PFSK-1 (cell line): ENCODE results near the gene CDYL.

Source experiments
- FOXP2 ChIP-seq: optimal IDR thresholded peaks from 2 replicates; pipeline ENCODE3; 2011; ENCODE audit warnings: borderline replicate concordance, control low read depth, inconsistent platforms; ENCODE audit not compliant: insufficient read depth; ENCODE audit errors: extremely low read length, extremely low read depth
- POLR2AphosphoS5 ChIP-seq: IDR thresholded peaks from 2 replicates; pipeline ENCODE4 v1.6.1; 2012; ENCODE audit warnings: low read depth, mild to moderate bottlenecking, control low read depth, low read length, moderate library complexity
- SIN3A ChIP-seq: IDR thresholded peaks from 2 replicates; pipeline ENCODE4 v1.6.1; 2012; ENCODE audit warnings: mild to moderate bottlenecking, low read length, moderate library complexity, borderline replicate concordance; ENCODE audit not compliant: insufficient read depth
- TAF1 ChIP-seq: IDR thresholded peaks from 2 replicates; pipeline ENCODE4 v1.6.1; 2012; ENCODE audit warnings: low read length, control low read depth, borderline replicate concordance; ENCODE audit not compliant: insufficient read depth
- TF ChIP-seq, protein P1 (sequence below), 2 experiments: IDR thresholded peaks; 2 replicates each; pipeline versions ENCODE4 v1.6.1 to v1.8.0; 2011 to 2012; ENCODE audit warnings: low read depth in 2 of 2, low read length in 2 of 2, control low read depth in 1 of 2, inconsistent platforms in 1 of 2, mild to moderate bottlenecking in 1 of 2, moderate library complexity in 1 of 2; ENCODE audit not compliant: insufficient read depth in 1 of 2

CDYL gene

DNA sequence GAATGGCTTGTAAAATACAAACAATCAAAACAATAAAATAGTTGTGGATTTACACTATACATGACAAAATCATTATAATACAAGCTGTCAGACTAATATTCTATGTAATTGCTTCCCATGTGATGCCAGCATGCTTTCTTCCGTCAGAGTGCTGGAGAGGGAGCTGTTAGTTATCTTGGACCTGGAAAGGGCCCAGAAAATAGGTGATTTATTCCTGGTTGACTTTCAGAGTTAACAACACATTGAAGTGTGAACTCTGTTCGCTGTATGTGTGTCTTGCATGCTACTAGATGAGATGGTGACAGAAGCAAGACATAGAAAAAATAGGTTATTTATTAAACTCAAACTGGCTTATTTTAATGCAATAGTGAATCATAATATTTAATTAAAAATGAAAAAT is 70.2 kb downstream of the CDYL start:
- no peak for TF ChIP-seq POLR2AphosphoS5
- TF ChIP-seq, protein P1, sequence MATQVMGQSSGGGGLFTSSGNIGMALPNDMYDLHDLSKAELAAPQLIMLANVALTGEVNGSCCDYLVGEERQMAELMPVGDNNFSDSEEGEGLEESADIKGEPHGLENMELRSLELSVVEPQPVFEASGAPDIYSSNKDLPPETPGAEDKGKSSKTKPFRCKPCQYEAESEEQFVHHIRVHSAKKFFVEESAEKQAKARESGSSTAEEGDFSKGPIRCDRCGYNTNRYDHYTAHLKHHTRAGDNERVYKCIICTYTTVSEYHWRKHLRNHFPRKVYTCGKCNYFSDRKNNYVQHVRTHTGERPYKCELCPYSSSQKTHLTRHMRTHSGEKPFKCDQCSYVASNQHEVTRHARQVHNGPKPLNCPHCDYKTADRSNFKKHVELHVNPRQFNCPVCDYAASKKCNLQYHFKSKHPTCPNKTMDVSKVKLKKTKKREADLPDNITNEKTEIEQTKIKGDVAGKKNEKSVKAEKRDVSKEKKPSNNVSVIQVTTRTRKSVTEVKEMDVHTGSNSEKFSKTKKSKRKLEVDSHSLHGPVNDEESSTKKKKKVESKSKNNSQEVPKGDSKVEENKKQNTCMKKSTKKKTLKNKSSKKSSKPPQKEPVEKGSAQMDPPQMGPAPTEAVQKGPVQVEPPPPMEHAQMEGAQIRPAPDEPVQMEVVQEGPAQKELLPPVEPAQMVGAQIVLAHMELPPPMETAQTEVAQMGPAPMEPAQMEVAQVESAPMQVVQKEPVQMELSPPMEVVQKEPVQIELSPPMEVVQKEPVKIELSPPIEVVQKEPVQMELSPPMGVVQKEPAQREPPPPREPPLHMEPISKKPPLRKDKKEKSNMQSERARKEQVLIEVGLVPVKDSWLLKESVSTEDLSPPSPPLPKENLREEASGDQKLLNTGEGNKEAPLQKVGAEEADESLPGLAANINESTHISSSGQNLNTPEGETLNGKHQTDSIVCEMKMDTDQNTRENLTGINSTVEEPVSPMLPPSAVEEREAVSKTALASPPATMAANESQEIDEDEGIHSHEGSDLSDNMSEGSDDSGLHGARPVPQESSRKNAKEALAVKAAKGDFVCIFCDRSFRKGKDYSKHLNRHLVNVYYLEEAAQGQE (IDR thresholded peaks at IDR 0.05; ENCODE audit: insufficient read depth in 1 of 2, low read depth in 2 of 2, low read length in 2 of 2), result no peak
- no peak for TF ChIP-seq TAF1
- TF ChIP-seq SIN3A, result no peak
- TF ChIP-seq FOXP2, result no peak

GRCh38 chr6:4848382-4849068 is 72.3 kb downstream of the CDYL start:
- TF ChIP-seq SIN3A, result no peak
- TF ChIP-seq POLR2AphosphoS5, result no peak
- TF ChIP-seq FOXP2, result no peak
- TF ChIP-seq TAF1, result no peak
- TF ChIP-seq, protein P1 (IDR thresholded peaks at IDR 0.05; ENCODE audit: insufficient read depth in 1 of 2, low read depth in 2 of 2, low read length in 2 of 2), result no peak

DNA sequence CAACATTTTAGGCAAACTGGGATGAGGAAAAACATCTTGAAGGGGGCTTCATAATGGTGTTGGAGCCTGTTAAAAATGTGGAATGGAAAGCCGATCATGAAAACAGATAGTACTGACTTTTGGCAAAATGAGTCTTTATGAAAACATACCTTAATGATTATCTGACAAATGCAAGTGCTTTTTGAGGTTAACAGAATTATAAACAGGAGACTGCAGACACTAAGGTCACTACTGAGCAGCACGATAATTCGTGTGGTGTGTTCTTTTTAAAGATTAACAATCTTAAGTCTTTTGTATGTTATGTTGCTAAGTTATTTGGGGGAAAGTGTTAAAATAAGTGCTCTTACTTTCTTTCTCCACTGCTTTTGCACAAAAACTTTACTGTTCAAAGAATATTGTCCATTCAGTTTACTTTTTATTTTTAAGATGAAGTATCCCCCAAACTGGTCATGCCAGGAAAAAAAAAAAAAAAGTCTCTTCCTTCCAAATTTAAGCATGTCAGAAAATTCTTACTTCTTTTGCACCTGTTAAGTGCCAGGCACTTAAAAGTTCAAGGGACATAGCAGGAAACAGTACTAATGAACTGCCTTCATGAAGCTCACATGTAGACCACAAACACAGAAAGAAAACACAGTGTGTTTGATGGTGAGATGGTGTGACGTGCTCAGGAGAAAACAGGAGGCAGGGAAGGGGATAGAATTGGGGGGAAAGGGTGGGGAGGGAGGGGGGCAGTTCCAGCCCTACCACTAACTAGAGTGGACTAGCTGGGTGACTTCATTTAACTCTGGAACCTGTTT is 73.2 kb downstream of the CDYL start:
- TF ChIP-seq SIN3A (no peak), POLR2AphosphoS5 (no peak), FOXP2 (no peak), TAF1 (no peak)
- TF ChIP-seq, protein P1 (IDR thresholded peaks at IDR 0.05; ENCODE audit: insufficient read depth in 1 of 2, low read depth in 2 of 2, low read length in 2 of 2), result no peak

DNA sequence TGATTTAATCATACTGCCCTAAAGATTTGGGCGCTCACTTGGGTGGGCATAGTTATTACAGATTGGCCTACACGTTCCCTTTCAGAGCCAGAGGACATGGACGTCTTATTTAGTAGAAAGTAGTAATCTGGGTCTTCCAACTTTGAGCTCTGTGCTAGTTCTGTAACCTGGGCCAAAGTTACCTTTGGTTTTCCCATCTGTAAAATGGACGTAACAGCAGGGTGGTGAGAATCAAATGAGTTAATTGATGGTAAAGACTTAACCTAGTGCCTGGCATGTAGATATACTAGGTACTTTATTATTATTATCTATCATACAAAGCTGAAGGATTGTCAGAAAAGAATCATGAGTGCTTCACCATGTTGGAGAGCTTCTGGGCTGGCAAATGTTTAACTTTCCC is 74.8 kb downstream of the CDYL start:
- TF ChIP-seq POLR2AphosphoS5, result no peak

- TF ChIP-seq TAF1 (no peak), FOXP2 (no peak), POLR2AphosphoS5 (no peak), SIN3A (no peak)
- TF ChIP-seq, protein P1 (IDR thresholded peaks at IDR 0.05; ENCODE audit: insufficient read depth in 1 of 2, low read depth in 2 of 2, low read length in 2 of 2), result no peak
Observed at GRCh38 chr6:4852938-4853337, 76.7 kb downstream of the CDYL start.
